HCT116 (cell line): ENCODE results near the gene ST3GAL3. TPM values are rescaled to one million over a fixed set of nuclear protein-coding genes. Genes with fewer than 3 reads are reported as not detected.

Source experiments
- ATAC-seq: fragments of 200-7000 bp; cut with Tn5 transposase; 2 replicates; pipeline ENCODE4 v1.9.1; 2020; ENCODE audit warnings: mild to moderate bottlenecking, moderate library complexity
- BruUV-seq: library from RNA; stranded (reverse); fragments of 400-500 nt; replicated peaks from 2 replicates; lab custom pipeline; 2021; lab: Mats Ljungman, UMichigan
- CTCF ChIA-PET: fragments of 300-600 bp; sonication (Branson Sonifier 250); formaldehyde crosslinking; loops from one replicate; lab custom pipeline; 2021; ENCODE audit warnings: antibody characterized with exemption; lab: Charles Lee
- POLR2A ChIA-PET: fragments of 300-600, 350-600 bp; sonication (Branson Sonifier 250); formaldehyde crosslinking; loops from one replicate; lab custom pipeline; 2021; ENCODE audit warnings: antibody characterized with exemption; lab: Charles Lee
- RAD21 ChIA-PET, 2 experiments: fragments of 300-600 bp; sonication (Branson Sonifier 250); formaldehyde crosslinking; loops; one replicate each; lab custom pipeline; 2023; ENCODE audit warnings: low total read pairs in 2 of 2; ENCODE audit not compliant: uncharacterized antibody in 2 of 2, unreplicated experiment in 2 of 2, low non-redundant PET in 1 of 2; lab: Charles Lee
- DNase-seq: peaks from one replicate; pipeline ENCODE4 v3.0.0-alpha.2; 2010; ENCODE audit warnings: low read depth, low spot score
- H2AFZ ChIP-seq: fragments of 200-600 bp; shearing (Covaris generic), sonication (generic); 2 replicates; pipeline ENCODE4 v1.6.1; 2017; ENCODE audit warnings: low read depth, mixed run types, mixed read lengths, antibody characterized with exemption, low read length; ENCODE audit not compliant: poor library complexity, severe bottlenecking
- H3K27ac ChIP-seq: 2 replicates; pipeline ENCODE4 v1.5.1; 2012; ENCODE audit warnings: low read depth, low read length
- H3K27me3 ChIP-seq: fragments of 200-600 bp; sonication (generic); 2 replicates; pipeline ENCODE4 v1.6.1; 2016; ENCODE audit warnings: mixed run types, low read length, mixed read lengths; ENCODE audit not compliant: insufficient read depth
- H3K36me3 ChIP-seq, 2 experiments: fragments of 200-500 bp in 1 of 2; fragments of 200-600 bp in 1 of 2; sonication (Bioruptor generic) in 1 of 2; sonication (generic) in 1 of 2; 2 replicates each; pipeline versions ENCODE4 v1.5.1 to v1.6.1; 2014 to 2016; ENCODE audit warnings: low read length in 2 of 2, inconsistent platforms in 1 of 2, mixed read lengths in 1 of 2, mixed run types in 1 of 2; ENCODE audit not compliant: insufficient read depth in 2 of 2, control insufficient read depth in 1 of 2
- H3K4me1 ChIP-seq, 2 experiments: fragments of 200-600 bp in 1 of 2; sonication (generic) in 1 of 2; 2 replicates each; pipeline versions ENCODE4 v1.5.1 to v1.6.1; 2012 to 2017; ENCODE audit warnings: low read length in 2 of 2, inconsistent platforms in 1 of 2, mild to moderate bottlenecking in 1 of 2, mixed read lengths in 1 of 2, mixed run types in 1 of 2, moderate library complexity in 1 of 2; ENCODE audit not compliant: insufficient read depth in 2 of 2, control insufficient read depth in 1 of 2
- H3K4me2 ChIP-seq: fragments of 200-600 bp; sonication (generic); 2 replicates; pipeline ENCODE4 v1.6.1; 2017; ENCODE audit warnings: mixed run types, low read length, mixed read lengths
- H3K4me3 ChIP-seq, 2 experiments: fragments of 200-600 bp in 1 of 2; sonication (generic) in 1 of 2; replicated peaks in 1 of 2; 2 replicates each; pipeline ENCODE4 v1.5.1; 2011 to 2016; ENCODE audit warnings: low read length in 2 of 2, control low read depth in 1 of 2, low read depth in 1 of 2, mild to moderate bottlenecking in 1 of 2, mixed read lengths in 1 of 2, mixed run types in 1 of 2
- H3K79me2 ChIP-seq: fragments of 200-600 bp; sonication (generic); 2 replicates; pipeline ENCODE4 v1.6.1; 2017; ENCODE audit warnings: mild to moderate bottlenecking, mixed run types, low read length, moderate library complexity, mixed read lengths; ENCODE audit not compliant: insufficient read depth
- H3K9ac ChIP-seq: fragments of 200-600 bp; sonication (generic); 2 replicates; pipeline ENCODE4 v1.6.1; 2016; ENCODE audit warnings: low read length, mixed read lengths
- H3K9me2 ChIP-seq: fragments of 200-600 bp; sonication (generic), shearing (Covaris generic); 2 replicates; pipeline ENCODE4 v1.6.1; 2017; ENCODE audit warnings: mixed run types, mild to moderate bottlenecking, moderate library complexity; ENCODE audit not compliant: insufficient read depth
- H3K9me3 ChIP-seq, 2 experiments: fragments of 200-500 bp in 1 of 2; fragments of 200-600 bp in 1 of 2; sonication (Bioruptor generic) in 1 of 2; sonication (generic) in 1 of 2; 2 replicates each; pipeline ENCODE4 v1.6.1; 2014 to 2017; ENCODE audit warnings: low read length in 2 of 2, mixed read lengths in 2 of 2, inconsistent platforms in 1 of 2, low read depth in 1 of 2, mild to moderate bottlenecking in 1 of 2, mixed run types in 1 of 2, moderate library complexity in 1 of 2; ENCODE audit not compliant: control insufficient read depth in 1 of 2, insufficient read depth in 1 of 2
- H4K20me1 ChIP-seq: fragments of 200-600 bp; sonication (generic), shearing (Covaris generic); 2 replicates; pipeline ENCODE4 v1.6.1; 2017; ENCODE audit warnings: mixed run types, mild to moderate bottlenecking, moderate library complexity; ENCODE audit not compliant: insufficient read depth
- CEBPB ChIP-seq: IDR thresholded peaks from 2 replicates; pipeline ENCODE4 v1.6.1; 2012; ENCODE audit warnings: low read depth
- EGR1 ChIP-seq: IDR thresholded peaks from 2 replicates; pipeline ENCODE4 v1.6.1; 2012; ENCODE audit warnings: low read depth
- EZH2 ChIP-seq: fragments of 200-600 bp; sonication (generic); IDR thresholded peaks from 2 replicates; pipeline ENCODE4 v1.6.1; 2017; ENCODE audit warnings: antibody characterized with exemption, mixed run types
- JUND ChIP-seq: IDR thresholded peaks from 2 replicates; pipeline ENCODE4 v1.6.1; 2012
- MAX ChIP-seq: IDR thresholded peaks from 2 replicates; pipeline ENCODE4 v1.6.1; 2012
- POLR2AphosphoS5 ChIP-seq: IDR thresholded peaks from 2 replicates; pipeline ENCODE4 v1.6.1; 2011; ENCODE audit warnings: mild to moderate bottlenecking, low read depth, low read length, moderate library complexity
- RAD21 ChIP-seq: IDR thresholded peaks from 2 replicates; pipeline ENCODE4 v1.6.1; 2012; ENCODE audit warnings: low read depth, mild to moderate bottlenecking
- SIN3A ChIP-seq: IDR thresholded peaks from 2 replicates; pipeline ENCODE4 v1.6.1; 2012; ENCODE audit warnings: low read depth
- SRF ChIP-seq: IDR thresholded peaks from 2 replicates; pipeline ENCODE4 v1.6.1; 2012; ENCODE audit warnings: low read depth
- TCF7L2 ChIP-seq: IDR thresholded peaks from 2 replicates; pipeline ENCODE4 v1.7.0; 2011; ENCODE audit warnings: borderline replicate concordance, inconsistent platforms; ENCODE audit not compliant: insufficient read depth, insufficient read length; ENCODE audit errors: extremely low read depth
- YY1 ChIP-seq: IDR thresholded peaks from 2 replicates; pipeline ENCODE4 v1.6.1; 2011; ENCODE audit warnings: low read length, low read depth, moderate library complexity, mild to moderate bottlenecking; ENCODE audit not compliant: insufficient replicate concordance; ENCODE audit errors: extremely low read depth
- ZBTB33 ChIP-seq: IDR thresholded peaks from 2 replicates; pipeline ENCODE4 v1.6.1; 2011; ENCODE audit warnings: mild to moderate bottlenecking, low read length, moderate library complexity; ENCODE audit not compliant: insufficient replicate concordance; ENCODE audit errors: extremely low read depth
- ZFX ChIP-seq: fragments of 450-650 bp; IDR thresholded peaks from 2 replicates; pipeline ENCODE4 v1.6.1; 2017
- ZNF274 ChIP-seq: fragments of 200-500 bp; sonication (Bioruptor generic); IDR thresholded peaks from 2 replicates; pipeline ENCODE4 v1.6.1; 2014; ENCODE audit warnings: mild to moderate bottlenecking, low read depth, low read length, inconsistent platforms
- intact Hi-C: fragments of 100-400 bp; cut with micrococcal nuclease; formaldehyde crosslinking; loops from 2 replicates; pipeline ENCODE4 v1.10.0; 2022
- total RNA-seq: library from RNA; stranded (reverse); gene quantifications from one replicate; pipeline ENCODE4 v1.2.1, GENCODE V29; 2021; ENCODE audit not compliant: unreplicated experiment

ST3GAL3 gene
- total RNA-seq, 1 experiment from 2014 or later = 7.2 TPM

GRCh38 chr1:43683560-43683959, 23.8 kb upstream of the ST3GAL3 start:
- ChIA-PET POLR2A (no interaction called here), RAD21 (no interaction called here), CTCF (no interaction called here)
- Histone ChIP-seq H3K9ac (no peak overlapping the region), H3K9me2 (no peaks in the 10 kb centered on the region), H3K79me2 (no peaks in the 10 kb centered on the region), H4K20me1 (no peaks in the 10 kb centered on the region), H3K4me3 (no peak overlapping the region), H3K27me3 (no peaks in the 10 kb centered on the region), H3K36me3 (peaks cover 37 to 43% of the 10 kb centered on the region in 2 experiments), H2AFZ (no peak overlapping the region), H3K27ac (no peak overlapping the region), H3K9me3 (no peaks in the 10 kb centered on the region), H3K4me2 (no peak overlapping the region), H3K4me1 (no peaks in the 10 kb centered on the region)
- DNase-seq (no peak), ATAC-seq (no peak)
- intact Hi-C loops = no loop called here
- no TSS peak for BruUV-seq
- no peak for TF ChIP-seq RAD21
- no peak for TF ChIP-seq EZH2
- TF ChIP-seq CEBPB = no peak
- no peak for TF ChIP-seq ZBTB33
- no peak for TF ChIP-seq SIN3A
- TF ChIP-seq SRF = no peak
- no peak for TF ChIP-seq JUND
- no peak for TF ChIP-seq ZFX
- TF ChIP-seq ZNF274 = no peak
- TF ChIP-seq MAX = no peak
- TF ChIP-seq EGR1 = no peak
- TF ChIP-seq POLR2AphosphoS5 = no peak
- no peak for TF ChIP-seq YY1
- TF ChIP-seq TCF7L2 = no peak
